Loucy (cell line): ENCODE results near the gene RBM25.

ENCODE experiments used
- EZH2phosphoT487 ChIP-seq: fragments of 200-600 bp; IDR thresholded peaks from 2 replicates; pipeline ENCODE4 v1.6.1; 2018; ENCODE audit warnings: antibody characterized with exemption, mild to moderate bottlenecking, moderate library complexity, borderline replicate concordance
- TF ChIP-seq, protein P1 (sequence below): fragments of 200-600 bp; sonication (generic); conservative IDR thresholded peaks from 2 replicates; pipeline ENCODE4 v1.5.1; 2014; ENCODE audit warnings: mild to moderate bottlenecking, antibody characterized with exemption, low read length

DNA sequence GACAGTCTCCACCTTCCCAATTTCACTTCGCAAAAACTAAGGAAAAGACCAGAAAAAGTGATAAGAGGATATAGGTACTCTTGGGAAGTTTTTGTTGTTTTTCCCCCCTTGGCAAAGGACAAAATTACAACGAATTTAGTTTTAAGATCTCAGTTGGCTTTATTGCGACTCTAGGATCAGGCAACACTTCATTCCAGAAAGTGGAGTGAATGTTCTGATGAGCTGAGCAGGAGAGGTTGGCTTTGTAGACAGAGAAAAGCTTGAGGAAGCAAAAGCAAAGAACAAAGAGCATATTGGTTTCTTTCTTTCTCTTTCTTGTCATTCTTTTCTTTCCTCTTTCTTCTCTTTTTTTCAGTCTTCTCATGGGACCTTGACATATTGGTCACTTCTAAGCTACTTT, 30.8 kb upstream of the RBM25 start:
- no peak for TF ChIP-seq EZH2phosphoT487
- TF ChIP-seq, protein P1, sequence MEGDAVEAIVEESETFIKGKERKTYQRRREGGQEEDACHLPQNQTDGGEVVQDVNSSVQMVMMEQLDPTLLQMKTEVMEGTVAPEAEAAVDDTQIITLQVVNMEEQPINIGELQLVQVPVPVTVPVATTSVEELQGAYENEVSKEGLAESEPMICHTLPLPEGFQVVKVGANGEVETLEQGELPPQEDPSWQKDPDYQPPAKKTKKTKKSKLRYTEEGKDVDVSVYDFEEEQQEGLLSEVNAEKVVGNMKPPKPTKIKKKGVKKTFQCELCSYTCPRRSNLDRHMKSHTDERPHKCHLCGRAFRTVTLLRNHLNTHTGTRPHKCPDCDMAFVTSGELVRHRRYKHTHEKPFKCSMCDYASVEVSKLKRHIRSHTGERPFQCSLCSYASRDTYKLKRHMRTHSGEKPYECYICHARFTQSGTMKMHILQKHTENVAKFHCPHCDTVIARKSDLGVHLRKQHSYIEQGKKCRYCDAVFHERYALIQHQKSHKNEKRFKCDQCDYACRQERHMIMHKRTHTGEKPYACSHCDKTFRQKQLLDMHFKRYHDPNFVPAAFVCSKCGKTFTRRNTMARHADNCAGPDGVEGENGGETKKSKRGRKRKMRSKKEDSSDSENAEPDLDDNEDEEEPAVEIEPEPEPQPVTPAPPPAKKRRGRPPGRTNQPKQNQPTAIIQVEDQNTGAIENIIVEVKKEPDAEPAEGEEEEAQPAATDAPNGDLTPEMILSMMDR, result no peak
